IMR-90 (cell line): ENCODE results near the gene SP8. TPM values are rescaled to one million over a fixed set of nuclear protein-coding genes. Genes with fewer than 3 reads are reported as not detected.
"Not testable (repeated sequence)": the region's sequence is repeated elsewhere in the genome, so short reads cannot be mapped to it uniquely, and the experiment has no call there.

Experiments used
- ATAC-seq: fragments of 200-7000 bp; cut with Tn5 transposase; 2 replicates; pipeline ENCODE4 v1.9.1; 2020; ENCODE audit warnings: low read depth, mild to moderate bottlenecking, moderate library complexity
- BruUV-seq: library from RNA; stranded (reverse); fragments of 400-500 nt; replicated peaks from 2 replicates; lab custom pipeline; 2021; lab: Mats Ljungman, UMichigan
- CTCF ChIA-PET: fragments of 300-600 bp; formaldehyde crosslinking; extraction: SDS; loops from one replicate; lab custom pipeline; 2021; ENCODE audit warnings: antibody characterized with exemption; lab: Yijun Ruan, JAX
- POLR2A ChIA-PET: fragments of 300-600 bp; sonication (Branson Sonifier 250); formaldehyde crosslinking; loops from one replicate; lab custom pipeline; 2022; ENCODE audit warnings: antibody characterized with exemption; ENCODE audit not compliant: unreplicated experiment; lab: Charles Lee
- DNase-seq: peaks from one replicate; pipeline ENCODE4 v3.0.0; 2013
- H2AFZ ChIP-seq: replicated peaks from 2 replicates; pipeline ENCODE3; 2013; ENCODE audit warnings: low read length, mild to moderate bottlenecking; ENCODE audit not compliant: poor library complexity
- H2AK5ac ChIP-seq: 2 replicates; pipeline ENCODE4 v1.6.1; 2013; ENCODE audit warnings: low read depth, low read length, inconsistent platforms
- H2AK9ac ChIP-seq: replicated peaks from 2 replicates; pipeline ENCODE3; 2013; ENCODE audit warnings: mild to moderate bottlenecking, low read depth, low read length, moderate library complexity; ENCODE audit not compliant: poor library complexity
- H2BK120ac ChIP-seq: 2 replicates; pipeline ENCODE4 v1.6.1; 2013; ENCODE audit warnings: low read depth, low read length, inconsistent platforms
- H2BK15ac ChIP-seq: 3 replicates; pipeline ENCODE4 v1.6.1; 2013; ENCODE audit warnings: low read depth, low read length, inconsistent platforms
- H2BK20ac ChIP-seq: 2 replicates; pipeline ENCODE4 v1.6.1; 2013; ENCODE audit warnings: low read depth, mild to moderate bottlenecking, inconsistent platforms, low read length, moderate library complexity
- H2BK5ac ChIP-seq: 2 replicates; pipeline ENCODE4 v1.6.1; 2013; ENCODE audit warnings: mild to moderate bottlenecking, low read depth, low read length, inconsistent platforms; ENCODE audit not compliant: poor library complexity, severe bottlenecking
- H3K14ac ChIP-seq: replicated peaks from 2 replicates; pipeline ENCODE4 v1.6.1; 2013; ENCODE audit warnings: low read depth, low read length, inconsistent platforms
- H3K18ac ChIP-seq: 2 replicates; pipeline ENCODE4 v1.6.1; 2013; ENCODE audit warnings: low read depth, low read length, control low read depth
- H3K23ac ChIP-seq: 2 replicates; pipeline ENCODE4 v1.6.1; 2013; ENCODE audit warnings: low read depth, low read length, inconsistent platforms
- H3K27ac ChIP-seq: 2 replicates; pipeline ENCODE4 v1.5.1; 2013; ENCODE audit warnings: mild to moderate bottlenecking, control low read depth, low read length; ENCODE audit not compliant: insufficient read depth
- H3K27me3 ChIP-seq: 2 replicates; pipeline ENCODE4 v1.6.1; 2013; ENCODE audit warnings: low read length; ENCODE audit not compliant: control insufficient read depth, insufficient read depth
- H3K36me3 ChIP-seq: 2 replicates; pipeline ENCODE4 v1.6.1; 2013; ENCODE audit warnings: low read length, mixed read lengths; ENCODE audit not compliant: control insufficient read depth, insufficient read depth
- H3K4ac ChIP-seq: 2 replicates; pipeline ENCODE4 v1.6.1; 2013; ENCODE audit warnings: low read depth, low read length, inconsistent platforms
- H3K4me1 ChIP-seq: 2 replicates; pipeline ENCODE4 v1.6.1; 2013; ENCODE audit warnings: low read length, mixed read lengths; ENCODE audit not compliant: control insufficient read depth, insufficient read depth
- H3K4me2 ChIP-seq: 2 replicates; pipeline ENCODE4 v1.6.1; 2013; ENCODE audit warnings: low read depth, mild to moderate bottlenecking, control low read depth, low read length, moderate library complexity
- H3K4me3 ChIP-seq: 2 replicates; pipeline ENCODE4 v1.5.1; 2013; ENCODE audit warnings: low read depth, mild to moderate bottlenecking, control low read depth, low read length, moderate library complexity; ENCODE audit not compliant: insufficient read depth
- H3K56ac ChIP-seq: 2 replicates; pipeline ENCODE4 v1.6.1; 2013; ENCODE audit warnings: low read length, inconsistent platforms; ENCODE audit not compliant: insufficient read depth; ENCODE audit errors: extremely low read depth
- H3K79me1 ChIP-seq, 2 experiments: 2 replicates each; pipeline ENCODE4 v1.6.1; 2013; ENCODE audit warnings: low read length in 2 of 2, inconsistent platforms in 1 of 2, low read depth in 1 of 2
- H3K9ac ChIP-seq: 2 replicates; pipeline ENCODE4 v1.6.1; 2013; ENCODE audit warnings: low read depth, low read length, control low read depth
- H3K9me1 ChIP-seq: 2 replicates; pipeline ENCODE4 v1.6.1; 2013; ENCODE audit warnings: low read length, inconsistent platforms; ENCODE audit not compliant: insufficient read depth
- H3K9me3 ChIP-seq: 2 replicates; pipeline ENCODE4 v1.6.1; 2013; ENCODE audit warnings: low read length; ENCODE audit not compliant: control insufficient read depth, insufficient read depth
- H4K20me1 ChIP-seq: 2 replicates; pipeline ENCODE4 v1.6.1; 2013; ENCODE audit warnings: low read length, inconsistent platforms; ENCODE audit not compliant: insufficient read depth
- H4K5ac ChIP-seq: 2 replicates; pipeline ENCODE4 v1.6.1; 2013; ENCODE audit warnings: mild to moderate bottlenecking, low read depth, low read length, control low read depth
- H4K8ac ChIP-seq, 2 experiments: 2 replicates each; pipeline ENCODE4 v1.6.1; 2013; ENCODE audit warnings: low read depth in 2 of 2, low read length in 2 of 2, control low read depth in 1 of 2, inconsistent platforms in 1 of 2
- H4K91ac ChIP-seq: 2 replicates; pipeline ENCODE4 v1.6.1; 2013; ENCODE audit warnings: low read depth, low read length, inconsistent platforms; ENCODE audit not compliant: insufficient read depth
- WGBS, 2 experiments: methylation state at CpG; one replicate each; pipeline versions ENCODE4 v1.1.5 to v1.1.7; 2013; ENCODE audit warnings: missing lambda C conversion rate in 2 of 2; ENCODE audit not compliant: insufficient read length in 1 of 2; ENCODE audit errors: extremely low coverage in 2 of 2; 5-methylcytosine and 5-hydroxymethylcytosine counted together
- dilution Hi-C: fragments of 300-500 bp; cut with HindIII; formaldehyde crosslinking; loops from one replicate; pipeline ENCODE4 v1.14.3; 2018; ENCODE audit warnings: low sequenced_read_pairs; ENCODE audit not compliant: unreplicated experiment
- in situ Hi-C: fragments of 300-500 bp; cut with MboI; formaldehyde crosslinking; loops from 3 replicates; pipeline ENCODE4 v1.14.3; 2019; ENCODE audit warnings: low sequenced_read_pairs, inconsistent platforms, mixed read lengths
- intact Hi-C: fragments of 100-400 bp; cut with micrococcal nuclease; formaldehyde crosslinking; loops from 2 replicates; pipeline ENCODE4 v1.10.0; 2022
- polyA plus RNA-seq, 3 experiments: library from polyadenylated mRNA; depleted of rRNA; stranded (reverse); fragments of >200 nt; gene quantifications; 2 replicates each; pipeline ENCODE4 v1.2.3, GENCODE V29; 2012; ENCODE audit warnings: low replicate concordance in 1 of 3
- total RNA-seq: library from RNA; depleted of rRNA; stranded (reverse); fragments of >200 nt; gene quantifications from 2 replicates; pipeline ENCODE4 v1.2.3, GENCODE V29; 2012

SP8 gene
- total and polyA plus RNA-seq, 2 of the 4 experiments (the other 2 are of a cell fraction): not detected

GRCh38 chr7:20821390-20821789 lies 34.7 kb upstream of the SP8 start:
- H3K27ac ChIP-seq, H4K8ac ChIP-seq, H3K4me3 ChIP-seq, H2AFZ ChIP-seq, H2BK120ac ChIP-seq, intact Hi-C loops, H3K4ac ChIP-seq, BruUV-seq, in situ Hi-C loops, H3K56ac ChIP-seq, H3K4me1 ChIP-seq, H2BK5ac ChIP-seq, DNase-seq, H3K9me1 ChIP-seq, H4K20me1 ChIP-seq, H2AK9ac ChIP-seq, H3K79me1 ChIP-seq, H2BK20ac ChIP-seq, H2BK15ac ChIP-seq, H3K18ac ChIP-seq, H3K9me3 ChIP-seq, H3K4me2 ChIP-seq, H4K5ac ChIP-seq, H4K91ac ChIP-seq, H3K36me3 ChIP-seq, CTCF ChIA-PET, H3K27me3 ChIP-seq, H2AK5ac ChIP-seq, ATAC-seq, H3K9ac ChIP-seq, POLR2A ChIA-PET, H3K14ac ChIP-seq, dilution Hi-C loops, H3K23ac ChIP-seq: not testable (repeated sequence)
- no CpG with 5 or more reads among the region's 3 CpGs for WGBS, 2 experiments
